Neural cell (in vitro differentiated cells): Measurements from ENCODE around the gene HEXD. TPM values are rescaled to one million over a fixed set of nuclear protein-coding genes. Genes with fewer than 3 reads are reported as not detected.
A peak's percentile ranks its signal among the peaks of the same experiment; 100 is the strongest.

Experiments
- H2AFZ ChIP-seq: fragments of 200-600, 300-800 bp; sonication (generic), shearing (Covaris generic); 2 replicates; pipeline ENCODE4 v1.6.0; 2014; ENCODE audit warnings: low read depth, mild to moderate bottlenecking, antibody characterized with exemption, low read length, moderate library complexity
- H3F3A ChIP-seq: fragments of 200-600 bp; shearing (Covaris generic); 2 replicates; pipeline ENCODE4 v1.6.1; 2016; ENCODE audit warnings: mild to moderate bottlenecking, moderate library complexity, mixed read lengths, antibody characterized with exemption, low read length; ENCODE audit not compliant: insufficient read depth, poor library complexity, severe bottlenecking
- H3K27ac ChIP-seq: fragments of 200-600, 300-800 bp; sonication (generic), shearing (Covaris generic); 2 replicates; pipeline ENCODE4 v1.5.1; 2014; ENCODE audit warnings: mild to moderate bottlenecking, low read length, moderate library complexity
- H3K27me3 ChIP-seq: fragments of 300-800, 200-600 bp; sonication (generic), shearing (Covaris generic); 2 replicates; pipeline ENCODE4 v1.6.0; 2014; ENCODE audit warnings: mild to moderate bottlenecking, low read depth, low read length, moderate library complexity; ENCODE audit not compliant: insufficient read depth
- H3K36me3 ChIP-seq: fragments of 300-800, 200-600 bp; sonication (generic), shearing (Covaris generic); 2 replicates; pipeline ENCODE4 v1.5.1; 2014; ENCODE audit warnings: mild to moderate bottlenecking, antibody characterized with exemption, low read length, moderate library complexity; ENCODE audit not compliant: insufficient read depth
- H3K4me2 ChIP-seq: fragments of 300-800, 200-600 bp; sonication (generic), shearing (Covaris generic); 2 replicates; pipeline ENCODE4 v1.6.0; 2014; ENCODE audit warnings: mild to moderate bottlenecking, low read length
- H3K4me3 ChIP-seq: fragments of 300-800, 200-600 bp; sonication (generic), shearing (Covaris generic); 2 replicates; pipeline ENCODE4 v1.5.1; 2014; ENCODE audit warnings: mild to moderate bottlenecking, low read length, moderate library complexity
- H3K79me2 ChIP-seq: fragments of 200-600 bp; shearing (Covaris generic); replicated peaks from 2 replicates; pipeline ENCODE4 v1.6.0; 2014; ENCODE audit warnings: mild to moderate bottlenecking, low read length, moderate library complexity; ENCODE audit not compliant: insufficient read depth
- H3K9ac ChIP-seq: fragments of 300-800, 200-600 bp; sonication (generic), shearing (Covaris generic); 2 replicates; pipeline ENCODE4 v1.6.1; 2016; ENCODE audit warnings: mild to moderate bottlenecking, low read length, mixed read lengths
- H3K9me2 ChIP-seq: fragments of 200-600 bp; shearing (Covaris generic); 2 replicates; pipeline ENCODE4 v1.6.1; 2016; ENCODE audit warnings: mild to moderate bottlenecking, low read length, mixed read lengths; ENCODE audit not compliant: insufficient read depth
- H3K9me3 ChIP-seq: fragments of 200-600, 300-800 bp; sonication (generic), shearing (Covaris generic); 2 replicates; pipeline ENCODE4 v1.6.1; 2016; ENCODE audit warnings: mild to moderate bottlenecking, mixed run types, low read length, moderate library complexity, mixed read lengths
- H4K20me1 ChIP-seq: fragments of 200-600 bp; shearing (Covaris generic); 2 replicates; pipeline ENCODE4 v1.6.1; 2016; ENCODE audit warnings: mild to moderate bottlenecking, mixed run types; ENCODE audit not compliant: insufficient read depth
- CTCF ChIP-seq: fragments of 450-650 bp; IDR thresholded peaks from 2 replicates; pipeline ENCODE4 v1.5.1; 2014; ENCODE audit warnings: antibody characterized with exemption, mild to moderate bottlenecking, moderate library complexity; ENCODE audit not compliant: poor library complexity, severe bottlenecking
- EP300 ChIP-seq: fragments of 450-650 bp; conservative IDR thresholded peaks from 2 replicates; pipeline ENCODE4 v1.6.1; 2014; ENCODE audit warnings: antibody characterized with exemption, mild to moderate bottlenecking, moderate library complexity; ENCODE audit not compliant: poor library complexity, severe bottlenecking
- MXI1 ChIP-seq: fragments of 450-650 bp; conservative IDR thresholded peaks from 2 replicates; pipeline ENCODE4 v1.6.1; 2014; ENCODE audit warnings: antibody characterized with exemption, mild to moderate bottlenecking; ENCODE audit not compliant: poor library complexity, severe bottlenecking
- RAD21 ChIP-seq: fragments of 450-650 bp; conservative IDR thresholded peaks from 2 replicates; pipeline ENCODE4 v1.6.1; 2014; ENCODE audit warnings: antibody characterized with exemption, mild to moderate bottlenecking, moderate library complexity
- REST ChIP-seq: IDR thresholded peaks from 2 replicates; pipeline ENCODE4 v1.6.1; 2012; ENCODE audit warnings: borderline replicate concordance
- polyA plus RNA-seq: library from polyadenylated mRNA; depleted of rRNA; stranded (reverse); fragments of >200 nt; gene quantifications from 2 replicates; pipeline ENCODE4 v1.2.3, GENCODE V29; 2014

HEXD gene
- polyA plus RNA-seq, 1 donor from 2014 or later, result 72.8 TPM

DNA sequence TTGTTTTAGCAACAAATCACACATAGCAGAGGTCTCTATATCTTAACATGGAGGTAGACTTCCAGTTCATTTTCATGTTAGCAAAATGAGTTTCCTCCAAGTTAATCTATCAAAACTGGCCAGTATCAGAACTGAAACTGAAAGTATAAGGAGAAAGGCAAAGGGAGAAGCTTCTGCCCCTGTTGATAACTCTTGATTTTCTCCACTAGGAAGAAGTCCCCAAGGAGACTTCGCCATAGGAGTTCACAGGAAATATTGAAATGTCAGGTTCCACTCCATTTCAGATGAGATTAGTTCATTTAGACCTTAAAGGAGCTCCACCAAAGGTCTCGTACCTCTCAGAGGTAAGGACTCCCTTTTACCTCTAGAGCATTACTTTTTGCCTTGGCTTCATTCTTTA lies 1.4 kb downstream of the HEXD start:
- Histone ChIP-seq H3K4me3 (peak overlapping the region; percentile 91), H2AFZ (no peak overlapping the region), H3K9me3 (no peaks in the 10 kb centered on the region), H3F3A (no peaks in the 10 kb centered on the region), H4K20me1 (no peaks in the 10 kb centered on the region), H3K36me3 (no peaks in the 10 kb centered on the region), H3K79me2 (no peaks in the 10 kb centered on the region), H3K27ac (no peak overlapping the region), H3K4me2 (peak overlapping the region; percentile 40), H3K9ac (peak overlapping the region; percentile 87), H3K27me3 (no peaks in the 10 kb centered on the region), H3K9me2 (no peaks in the 10 kb centered on the region)
- TF ChIP-seq EP300 (no peak), MXI1 (no peak), REST (no peak), RAD21 (no peak)

- no peak overlapping the region for H3K4me3 ChIP-seq
- no peaks in the 10 kb centered on the region for H3K36me3 ChIP-seq
- no peaks in the 10 kb centered on the region for H3K79me2 ChIP-seq
- H4K20me1 ChIP-seq, result no peaks in the 10 kb centered on the region
- H3K9ac ChIP-seq, result no peak overlapping the region
- no peaks in the 10 kb centered on the region for H3K9me3 ChIP-seq
- H3K9me2 ChIP-seq, result no peaks in the 10 kb centered on the region
- H3K27ac ChIP-seq, result no peak overlapping the region
- H3K27me3 ChIP-seq, result no peaks in the 10 kb centered on the region
- peak; percentile 23 for TF ChIP-seq CTCF
- no peak for TF ChIP-seq REST
- H3K4me2 ChIP-seq, result no peak overlapping the region
- no peaks in the 10 kb centered on the region for H3F3A ChIP-seq
- no peak overlapping the region for H2AFZ ChIP-seq
These were observed 6.1 kb downstream of the HEXD start for GRCh38 chr17:82424001-82424862.
